HG02970 (cell line): Measurements from ENCODE around the gene LAMB4.

Source experiments
- ATAC-seq: cut with Tn5 transposase; IDR thresholded peaks from one replicate; pipeline ENCODE4 v1.9.1; 2021; ENCODE audit warnings: mild to moderate bottlenecking, moderate library complexity, moderate number of reproducible peaks; ENCODE audit not compliant: unreplicated experiment, low FRiP score

The LAMB4 gene

DNA sequence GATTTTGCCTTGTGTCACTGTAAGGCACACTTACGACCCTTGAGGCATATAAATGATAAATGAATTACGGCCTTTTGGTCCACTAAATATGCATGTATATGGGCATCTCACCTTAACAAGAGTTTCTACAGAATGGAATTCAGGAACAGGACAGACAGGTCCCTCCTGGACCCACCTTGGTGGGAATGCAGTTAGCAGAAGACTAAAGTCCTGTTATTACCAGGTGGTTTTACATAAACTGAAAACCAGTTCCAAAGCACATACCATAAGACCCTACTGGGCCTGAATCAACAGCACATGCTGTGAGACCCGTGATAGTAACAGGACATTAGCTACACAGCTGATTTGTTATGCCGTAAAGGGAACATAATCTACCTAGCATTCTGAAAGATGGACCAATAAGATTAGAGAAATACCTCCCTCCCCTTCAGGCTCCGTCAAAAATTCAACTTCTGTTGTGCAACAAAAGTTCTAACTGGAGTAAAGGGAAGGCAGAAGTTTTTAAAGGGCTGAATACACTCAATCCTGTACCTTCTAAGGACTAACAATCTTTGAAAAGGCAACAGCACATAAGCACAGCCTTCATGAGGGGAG, 151.2 kb downstream of the LAMB4 start:
- ATAC-seq: no peak

DNA sequence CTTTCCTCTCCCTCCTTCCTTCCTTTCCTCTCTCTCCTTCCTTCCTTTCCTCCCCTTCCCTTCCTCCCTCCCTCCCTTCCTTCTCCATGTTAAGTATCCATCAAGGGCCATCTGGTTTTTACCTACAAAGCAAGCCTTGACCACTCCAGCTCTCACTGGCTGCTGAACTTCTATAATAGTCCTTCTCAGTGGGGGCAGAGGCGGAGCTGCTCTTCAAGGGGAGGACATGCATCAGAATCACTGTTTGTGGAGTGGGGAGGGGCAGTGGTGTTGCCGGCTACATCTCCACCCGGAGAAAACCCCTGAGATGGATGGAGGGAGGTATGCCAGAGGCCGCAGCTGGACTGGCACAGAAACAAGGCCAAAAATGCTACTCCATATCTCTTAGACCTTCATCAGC, 153.1 kb downstream of the LAMB4 start:
- ATAC-seq: no peak

DNA sequence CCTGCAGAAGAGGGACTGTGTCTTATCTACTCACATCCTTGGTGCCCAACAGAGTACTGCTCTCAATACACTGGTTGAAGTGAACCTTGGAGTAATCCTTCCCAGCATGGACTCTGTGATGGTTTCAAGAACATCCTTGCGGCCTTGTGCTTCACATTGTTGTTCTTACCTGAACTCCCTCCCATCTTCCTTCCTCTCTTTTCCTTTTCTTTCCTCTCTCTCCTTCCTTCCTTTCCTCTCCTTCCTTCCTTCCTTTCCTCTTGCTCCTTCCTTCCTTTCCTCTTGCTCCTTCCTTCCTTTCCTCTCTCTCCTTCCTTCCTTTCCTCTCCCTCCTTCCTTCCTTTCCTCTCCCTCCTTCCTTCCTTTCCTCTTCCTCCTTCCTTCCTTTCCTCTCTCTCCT, 153.5 kb downstream of the LAMB4 start:
- no peak for ATAC-seq

DNA sequence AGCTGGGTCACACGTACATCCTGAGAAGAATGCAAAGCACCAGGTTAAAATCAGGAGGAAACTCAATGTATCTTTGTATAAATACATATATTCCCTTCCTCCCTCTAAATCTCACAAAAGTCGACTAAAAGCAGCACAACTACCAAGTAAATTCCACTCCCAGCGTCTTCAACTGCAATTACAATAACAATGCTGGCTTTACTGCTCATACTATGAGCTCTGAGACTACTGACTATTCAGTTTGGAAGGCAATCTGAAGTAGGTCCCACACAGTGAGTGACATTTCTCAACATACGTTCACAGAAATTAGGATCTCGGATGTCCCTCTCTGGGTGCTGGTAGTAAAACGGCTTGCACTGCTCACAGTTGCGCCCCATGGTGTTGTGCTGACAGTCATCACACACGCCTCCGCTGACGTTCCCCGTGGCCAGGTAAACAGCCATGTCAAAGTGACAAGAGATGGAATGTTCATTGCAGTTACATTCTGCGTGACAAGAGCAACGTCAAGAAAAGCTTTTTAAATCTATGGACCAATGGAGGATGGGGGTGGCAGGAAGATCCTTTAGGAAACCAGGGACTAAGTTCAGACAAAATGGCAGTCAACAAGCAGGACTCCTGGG, 154.7 kb downstream of the LAMB4 start:
- ATAC-seq: no peak

DNA sequence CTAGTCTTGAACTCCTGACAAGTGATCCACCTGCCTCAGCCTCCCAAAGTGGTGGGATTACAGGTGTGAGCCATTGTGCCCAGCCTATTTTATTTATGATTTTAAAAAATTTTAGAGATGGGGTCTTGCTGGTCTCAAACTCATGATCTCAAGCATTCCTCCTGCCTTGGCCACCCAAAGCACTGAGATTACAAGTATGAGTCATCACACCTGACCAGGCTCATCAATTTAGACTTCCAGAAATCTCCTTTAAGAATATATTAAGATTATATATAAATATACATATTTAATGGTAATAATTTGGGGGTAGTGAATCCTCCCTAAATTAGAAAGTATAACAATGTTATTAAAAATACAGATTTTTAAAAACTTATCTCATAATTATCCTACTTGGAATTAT, 156.3 kb downstream of the LAMB4 start:
- no peak for ATAC-seq
